Gastrocnemius medialis (tissue), 4 donors: ENCODE measurements around the gene PRSS33. TPM values are rescaled to one million over a fixed set of nuclear protein-coding genes. Genes with fewer than 3 reads are reported as not detected.

Experiments
- ATAC-seq, 2 donors: fragments of 150-250 bp; one replicate each; pipeline ENCODE4 v1.9.1; 2016
- DNase-seq, 2 donors: peaks; one replicate each; pipeline ENCODE4 v3.0.0-alpha.2; 2019
- H3K27ac ChIP-seq, 4 donors: fragments of 200-600 bp; sonication (generic); 1 replicate in 1 of 4; 2 replicates in 3 of 4; pipeline ENCODE4 v1.5.1; 2016 to 2018; ENCODE audit warnings: mild to moderate bottlenecking in 2 of 4, moderate library complexity in 1 of 4
- H3K27me3 ChIP-seq, 3 donors: fragments of 200-600 bp; sonication (generic) in 2 of 3; 1 replicate in 1 of 3; 2 replicates in 2 of 3; pipeline versions ENCODE4 v1.5.1 to v1.6.0; 2016 to 2019; ENCODE audit warnings: mild to moderate bottlenecking in 1 of 3, moderate library complexity in 1 of 3
- H3K36me3 ChIP-seq, 2 donors: fragments of 200-600 bp; sonication (generic) in 1 of 2; one replicate each; pipeline ENCODE4 v1.5.1; 2017 to 2018
- H3K4me1 ChIP-seq, 2 donors: fragments of 200-600 bp; sonication (generic) in 1 of 2; one replicate each; pipeline ENCODE4 v1.5.1; 2016 to 2017; ENCODE audit warnings: mild to moderate bottlenecking in 2 of 2
- H3K4me3 ChIP-seq, 4 donors: fragments of 200-600 bp; sonication (generic) in 3 of 4; 1 replicate in 1 of 4; 2 replicates in 3 of 4; pipeline ENCODE4 v1.5.1; 2016 to 2019; ENCODE audit warnings: mild to moderate bottlenecking in 2 of 4
- H3K9me3 ChIP-seq, 3 donors: fragments of 200-600 bp; sonication (generic) in 2 of 3; 1 replicate in 1 of 3; 2 replicates in 2 of 3; pipeline ENCODE4 v1.5.1; 2016 to 2019
- POLR2A ChIP-seq, 2 donors: fragments of 450-650 bp; IDR thresholded peaks; one replicate each; pipeline ENCODE4 v1.6.1; 2017; ENCODE audit warnings: antibody characterized with exemption in 2 of 2, mild to moderate bottlenecking in 2 of 2, moderate library complexity in 2 of 2
- in situ Hi-C, 4 donors: fragments of 200-750 bp; cut with MboI; loops; one replicate each; pipeline versions ENCODE4 v1.15.0 to v1.8.0; 2017; ENCODE audit warnings: low sequenced_read_pairs in 4 of 4
- intact Hi-C: fragments of 100-400 bp; cut with DNase I; formaldehyde crosslinking; loops from one replicate; pipeline ENCODE4 v1.15.1; 2023; ENCODE audit warnings: low total_unique reads
- total RNA-seq, 4 donors: library from RNA; depleted of rRNA; stranded (reverse); fragments of >200 nt; gene quantifications; one replicate each; pipeline versions ENCODE4 v1.1.0 to v1.2.3, GENCODE V29; 2016
- TF ChIP-seq, protein P1 (sequence below), 5 experiments: fragments of 450-650 bp in 3 of 5; fragments of 200-600 bp in 2 of 5; sonication (generic) in 2 of 5; IDR thresholded peaks in 4 of 5; conservative IDR thresholded peaks in 1 of 5; 1 replicate in 4 of 5; 2 replicates in 1 of 5; pipeline ENCODE4 v1.5.1; 2016 to 2019; ENCODE audit warnings: antibody characterized with exemption in 5 of 5, mild to moderate bottlenecking in 3 of 5, moderate library complexity in 3 of 5

The PRSS33 gene
- total RNA-seq, 4 donors from 2014 or later, result not detected

DNA sequence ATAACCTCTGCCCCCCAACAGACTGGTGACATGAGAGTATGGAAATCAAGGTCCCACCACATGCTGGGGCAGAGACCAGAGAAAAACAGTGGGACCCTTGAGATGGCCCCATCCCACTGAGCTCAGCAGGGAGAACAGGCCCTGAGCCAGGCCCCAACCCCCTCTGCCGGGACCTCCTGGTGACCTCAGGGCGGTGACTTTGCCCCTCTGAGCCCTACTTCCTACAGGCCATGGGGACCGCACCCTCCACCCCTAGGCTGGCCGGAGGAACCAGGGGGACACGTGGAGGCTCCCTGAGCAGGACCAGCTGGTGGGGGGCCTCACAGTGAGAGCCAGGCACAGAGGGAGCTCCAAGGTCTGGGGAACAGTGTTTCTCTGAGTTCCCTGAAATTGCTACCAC, 48.7 kb downstream of the PRSS33 start:
- Histone ChIP-seq H3K9me3 (no peaks in the 10 kb centered on the region), H3K36me3 (no peaks in the 10 kb centered on the region), H3K27ac (no peak overlapping the region), H3K4me3 (no peak overlapping the region), H3K27me3 (peaks cover 0 to 3% (median 0%) of the 10 kb centered on the region in 3 donors), H3K4me1 (no peaks in the 10 kb centered on the region)
- no peak for ATAC-seq
- DNase-seq, result no peak
- TF ChIP-seq, protein P1, sequence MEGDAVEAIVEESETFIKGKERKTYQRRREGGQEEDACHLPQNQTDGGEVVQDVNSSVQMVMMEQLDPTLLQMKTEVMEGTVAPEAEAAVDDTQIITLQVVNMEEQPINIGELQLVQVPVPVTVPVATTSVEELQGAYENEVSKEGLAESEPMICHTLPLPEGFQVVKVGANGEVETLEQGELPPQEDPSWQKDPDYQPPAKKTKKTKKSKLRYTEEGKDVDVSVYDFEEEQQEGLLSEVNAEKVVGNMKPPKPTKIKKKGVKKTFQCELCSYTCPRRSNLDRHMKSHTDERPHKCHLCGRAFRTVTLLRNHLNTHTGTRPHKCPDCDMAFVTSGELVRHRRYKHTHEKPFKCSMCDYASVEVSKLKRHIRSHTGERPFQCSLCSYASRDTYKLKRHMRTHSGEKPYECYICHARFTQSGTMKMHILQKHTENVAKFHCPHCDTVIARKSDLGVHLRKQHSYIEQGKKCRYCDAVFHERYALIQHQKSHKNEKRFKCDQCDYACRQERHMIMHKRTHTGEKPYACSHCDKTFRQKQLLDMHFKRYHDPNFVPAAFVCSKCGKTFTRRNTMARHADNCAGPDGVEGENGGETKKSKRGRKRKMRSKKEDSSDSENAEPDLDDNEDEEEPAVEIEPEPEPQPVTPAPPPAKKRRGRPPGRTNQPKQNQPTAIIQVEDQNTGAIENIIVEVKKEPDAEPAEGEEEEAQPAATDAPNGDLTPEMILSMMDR (IDR thresholded peaks at IDR 0.05 in 4 of 5, conservative IDR thresholded peaks at IDR 0.05 in 1 of 5), result no peak
- TF ChIP-seq POLR2A (IDR thresholded peaks at IDR 0.05), result no peak
- intact Hi-C loops (loop anchor here (10.0 kb wide), 1 partner anchor 1986 kb away; no protein-coding TSS in a partner anchor), in situ Hi-C loops (no loop called here)

DNA sequence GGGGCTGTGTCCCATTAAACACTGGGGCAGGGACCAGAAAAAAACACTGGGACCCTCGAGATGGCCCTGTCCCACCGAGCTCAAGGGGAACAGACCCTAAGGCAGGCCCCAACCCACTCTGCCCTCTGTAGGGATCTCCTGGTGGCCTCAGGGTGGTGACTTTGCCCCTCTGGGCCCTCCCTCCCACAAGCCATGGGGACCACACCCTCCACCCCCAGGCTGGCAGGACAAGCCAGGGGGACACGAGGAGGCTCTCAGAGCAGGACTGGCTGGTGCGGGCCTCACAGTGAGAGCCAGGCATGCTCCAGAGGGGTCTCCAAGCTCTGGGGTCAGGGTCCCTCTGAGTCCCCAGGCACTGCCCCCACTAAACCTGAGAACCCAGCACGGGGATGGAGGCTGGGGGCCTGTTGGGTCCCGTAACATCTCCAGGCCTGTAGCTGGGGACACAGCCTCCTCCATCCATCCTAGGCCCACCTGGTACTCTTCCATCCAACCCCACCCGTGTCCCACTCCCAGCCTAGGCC, 49.4 kb downstream of the PRSS33 start:
- H3K36me3 ChIP-seq, result no peaks in the 10 kb centered on the region
- DNase-seq (no peak), ATAC-seq (no peak)
- no peak overlapping the region for H3K4me3 ChIP-seq
- no peaks in the 10 kb centered on the region for H3K4me1 ChIP-seq
- peaks cover 0 to 3% (median 0%) of the 10 kb centered on the region in 3 donors for H3K27me3 ChIP-seq
- in situ Hi-C loops (no loop called here), intact Hi-C loops (loop anchor here (10.0 kb wide), 1 partner anchor 1987 kb away; no protein-coding TSS in a partner anchor)
- H3K9me3 ChIP-seq, result no peaks in the 10 kb centered on the region
- no peak overlapping the region for H3K27ac ChIP-seq
- TF ChIP-seq, protein P1 (IDR thresholded peaks at IDR 0.05 in 4 of 5, conservative IDR thresholded peaks at IDR 0.05 in 1 of 5), result no peak
- no peak for TF ChIP-seq POLR2A (IDR thresholded peaks at IDR 0.05)

DNA sequence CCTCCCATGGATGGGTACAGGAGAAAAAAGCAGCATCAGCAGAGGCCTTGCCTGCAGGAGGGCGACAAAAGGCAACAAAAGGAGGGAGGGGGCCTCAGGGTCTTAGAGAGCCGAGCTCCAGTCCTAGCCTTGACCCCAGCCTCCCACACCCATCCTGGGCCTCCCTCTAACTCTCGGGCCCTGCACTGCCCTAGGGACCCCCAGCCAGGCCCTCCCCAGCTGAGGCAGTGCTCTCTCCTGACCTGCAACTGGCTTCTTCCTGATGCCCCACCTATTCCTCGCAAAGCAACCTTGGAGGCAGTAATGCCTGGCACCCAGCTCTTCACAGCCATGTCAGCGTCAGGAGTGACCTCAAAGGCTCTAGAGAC, 50.1 kb downstream of the PRSS33 start:
- Histone ChIP-seq H3K4me1 (no peaks in the 10 kb centered on the region), H3K36me3 (no peaks in the 10 kb centered on the region), H3K4me3 (no peak overlapping the region), H3K9me3 (no peaks in the 10 kb centered on the region), H3K27ac (no peak overlapping the region), H3K27me3 (peaks cover 0 to 3% (median 0%) of the 10 kb centered on the region in 3 donors)
- in situ Hi-C loops, result no loop called here
- intact Hi-C loops, result loop anchor here (10.0 kb wide), 1 partner anchor 1988 kb away; no protein-coding TSS in a partner anchor
- ATAC-seq, result no peak
- TF ChIP-seq POLR2A (IDR thresholded peaks at IDR 0.05), result no peak
- TF ChIP-seq, protein P1 (IDR thresholded peaks at IDR 0.05 in 4 of 5, conservative IDR thresholded peaks at IDR 0.05 in 1 of 5), result no peak
- DNase-seq, result no peak

DNA sequence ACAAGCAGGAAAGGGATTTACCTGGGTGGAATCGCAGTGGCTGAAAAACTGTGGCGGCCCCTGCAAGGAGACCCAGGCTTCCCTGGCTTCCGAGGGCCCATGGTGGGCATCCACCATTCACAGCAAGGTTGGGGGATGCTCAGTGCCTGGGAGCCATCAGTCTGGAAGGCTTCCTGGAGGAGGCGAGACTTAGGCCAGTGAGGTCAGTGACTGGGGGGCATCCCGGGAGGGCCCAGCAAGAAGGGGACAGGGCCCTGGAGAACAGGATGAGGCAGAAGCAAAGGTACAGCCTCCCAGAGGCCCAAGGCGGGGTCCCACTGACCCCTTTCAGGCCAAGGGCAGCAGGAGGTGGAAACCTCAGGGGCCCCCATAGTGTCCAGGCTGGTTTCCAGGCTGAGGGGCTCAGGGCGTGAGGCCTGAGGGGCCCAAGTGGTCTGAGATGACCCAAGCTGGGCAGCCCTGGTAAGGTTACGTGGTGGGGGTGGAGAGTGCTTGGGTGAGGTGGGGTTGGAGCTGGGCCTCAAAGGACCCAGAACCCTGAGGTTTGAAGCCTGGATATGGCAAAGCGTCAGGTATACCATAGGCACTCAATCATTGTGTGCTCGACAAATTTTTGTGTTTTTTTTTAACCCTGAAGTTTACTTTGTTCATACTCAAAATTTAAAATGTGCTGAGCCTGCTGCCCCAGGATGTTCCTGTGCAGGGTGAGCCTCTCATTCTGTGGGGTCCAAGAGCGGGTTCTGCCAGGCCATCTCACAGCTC, 50.7 kb downstream of the PRSS33 start:
- no peak for DNase-seq
- intact Hi-C loops, result loop anchor here (10.0 kb wide), 1 partner anchor 1988 kb away; no protein-coding TSS in a partner anchor
- no peak for ATAC-seq
- in situ Hi-C loops, result no loop called here
- H3K27ac ChIP-seq, result no peak overlapping the region
- H3K4me1 ChIP-seq, result no peaks in the 10 kb centered on the region
- H3K9me3 ChIP-seq, result no peaks in the 10 kb centered on the region
- H3K4me3 ChIP-seq, result no peak overlapping the region
- H3K27me3 ChIP-seq, result peaks cover 0 to 3% (median 0%) of the 10 kb centered on the region in 3 donors
- no peaks in the 10 kb centered on the region for H3K36me3 ChIP-seq
- TF ChIP-seq, protein P1 (IDR thresholded peaks at IDR 0.05 in 4 of 5, conservative IDR thresholded peaks at IDR 0.05 in 1 of 5), result no peak
- TF ChIP-seq POLR2A (IDR thresholded peaks at IDR 0.05), result no peak
